Endothelial cell of umbilical vein (primary cell): ENCODE results near the gene FCN1.

ENCODE experiments used
- POLR2A ChIP-seq: IDR thresholded peaks from 2 replicates; pipeline ENCODE4 v1.6.1; 2012; ENCODE audit warnings: low read depth, mild to moderate bottlenecking, control low read depth, low read length
- TF ChIP-seq, protein P1 (sequence below), 2 donors: IDR thresholded peaks; 1 replicate in 1 of 2; 2 replicates in 1 of 2; pipeline ENCODE4 v1.5.1; 2011; ENCODE audit warnings: low read length in 2 of 2, mild to moderate bottlenecking in 2 of 2, moderate library complexity in 2 of 2, control low read depth in 1 of 2, inconsistent platforms in 1 of 2, low read depth in 1 of 2; ENCODE audit not compliant: insufficient read depth in 1 of 2; ENCODE audit errors: extremely low read depth in 1 of 2

DNA sequence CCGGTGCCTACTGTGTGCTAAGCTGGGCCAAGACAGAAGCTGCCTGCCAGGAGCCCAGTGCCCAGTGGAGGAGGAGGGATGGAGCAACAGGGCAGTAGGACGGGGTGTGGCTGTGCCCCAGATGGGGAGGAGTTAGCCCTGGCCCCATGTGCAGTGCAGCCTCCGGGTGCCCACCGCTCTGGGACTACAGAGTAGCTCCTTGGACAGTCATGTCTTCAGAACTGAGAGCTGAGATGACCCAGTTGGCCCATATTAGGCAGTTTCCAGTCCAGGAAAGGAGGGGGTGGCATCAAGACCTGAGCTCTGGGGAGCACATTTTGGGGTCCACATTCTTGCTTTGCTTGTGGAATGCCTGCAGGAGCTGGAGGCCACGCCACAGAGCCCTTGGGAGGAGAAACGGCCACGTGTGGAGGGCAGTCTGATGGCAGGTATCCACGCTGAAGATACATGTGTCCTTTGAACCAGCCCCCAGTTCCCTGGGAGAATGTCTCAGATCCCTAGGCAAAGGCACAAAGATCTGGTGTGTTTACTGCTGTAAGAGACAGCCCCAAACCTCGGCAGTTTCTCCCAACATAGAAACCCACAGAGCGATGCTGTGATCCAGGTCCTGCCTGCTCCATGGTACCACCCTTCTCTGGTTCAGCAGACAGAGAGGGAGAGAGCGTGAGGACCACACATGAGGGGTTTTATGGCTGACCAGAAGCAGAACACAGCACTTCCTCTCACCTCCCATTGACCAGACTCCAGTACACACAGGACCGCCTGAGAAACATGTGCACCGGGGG, 46.8 kb upstream of the FCN1 start:
- TF ChIP-seq, protein P1, sequence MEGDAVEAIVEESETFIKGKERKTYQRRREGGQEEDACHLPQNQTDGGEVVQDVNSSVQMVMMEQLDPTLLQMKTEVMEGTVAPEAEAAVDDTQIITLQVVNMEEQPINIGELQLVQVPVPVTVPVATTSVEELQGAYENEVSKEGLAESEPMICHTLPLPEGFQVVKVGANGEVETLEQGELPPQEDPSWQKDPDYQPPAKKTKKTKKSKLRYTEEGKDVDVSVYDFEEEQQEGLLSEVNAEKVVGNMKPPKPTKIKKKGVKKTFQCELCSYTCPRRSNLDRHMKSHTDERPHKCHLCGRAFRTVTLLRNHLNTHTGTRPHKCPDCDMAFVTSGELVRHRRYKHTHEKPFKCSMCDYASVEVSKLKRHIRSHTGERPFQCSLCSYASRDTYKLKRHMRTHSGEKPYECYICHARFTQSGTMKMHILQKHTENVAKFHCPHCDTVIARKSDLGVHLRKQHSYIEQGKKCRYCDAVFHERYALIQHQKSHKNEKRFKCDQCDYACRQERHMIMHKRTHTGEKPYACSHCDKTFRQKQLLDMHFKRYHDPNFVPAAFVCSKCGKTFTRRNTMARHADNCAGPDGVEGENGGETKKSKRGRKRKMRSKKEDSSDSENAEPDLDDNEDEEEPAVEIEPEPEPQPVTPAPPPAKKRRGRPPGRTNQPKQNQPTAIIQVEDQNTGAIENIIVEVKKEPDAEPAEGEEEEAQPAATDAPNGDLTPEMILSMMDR (IDR thresholded peaks at IDR 0.05; ENCODE audit: extremely low read depth in 1 of 2, insufficient read depth in 1 of 2, low read depth in 1 of 2, low read length in 2 of 2), result no peak
- TF ChIP-seq POLR2A, result no peak
